Measurements from ENCODE around the gene USH1C.

Gene USH1C

DNA sequence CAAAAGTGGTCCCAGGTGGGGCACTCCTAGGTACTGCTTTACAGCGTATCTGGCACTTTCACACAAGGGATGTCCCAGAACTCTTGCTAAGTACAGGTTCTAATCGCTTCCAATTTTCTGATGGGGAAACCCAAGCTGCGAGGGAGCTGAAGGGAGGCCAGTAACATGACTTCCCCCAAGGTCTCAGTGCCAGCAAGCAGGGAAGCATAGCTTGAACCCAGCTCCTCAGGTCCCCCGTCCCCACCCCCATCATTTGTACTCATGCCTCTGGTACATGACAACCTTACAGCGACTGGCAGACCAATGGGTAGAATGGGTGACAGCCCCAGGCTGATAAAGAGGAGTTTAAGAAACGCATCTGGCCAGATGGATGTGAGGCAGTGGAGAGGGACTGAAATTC, 66.9 kb downstream of the USH1C start:
- TF ChIP-seq CTCF (IDR thresholded peaks at IDR 0.05; ENCODE audit: borderline replicate concordance, control extremely low read depth, extremely low read depth, insufficient read depth, missing control alignments), result no peak
- in situ Hi-C loops (cut with MboI; ENCODE audit: low sequenced_read_pairs, unreplicated experiment), result no loop called here
- DNase-seq (ENCODE audit: low spot score), result no peak

DNA sequence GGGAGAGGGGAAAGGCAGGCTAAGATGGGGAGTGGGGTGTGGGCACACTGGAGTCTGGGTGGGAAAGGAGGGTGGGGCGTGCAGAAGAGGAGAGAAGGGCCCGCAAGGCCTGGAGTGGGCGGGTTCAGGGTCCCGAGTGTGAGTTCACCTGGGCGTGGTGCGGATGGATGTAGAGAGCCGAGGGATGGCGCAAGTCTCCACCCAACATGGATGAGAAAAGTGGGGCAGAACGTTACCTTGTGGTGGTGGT, 67.2 kb downstream of the USH1C start:
- no peak for TF ChIP-seq CTCF (IDR thresholded peaks at IDR 0.05; ENCODE audit: borderline replicate concordance, control extremely low read depth, extremely low read depth, insufficient read depth, missing control alignments)
- in situ Hi-C loops (cut with MboI; ENCODE audit: low sequenced_read_pairs, unreplicated experiment), result no loop called here
- no peak for DNase-seq (ENCODE audit: low spot score)

GRCh38 chr11:17476317-17477083, 67.7 kb downstream of the USH1C start, which contains the start of gene ABCC8:
Gene ABCC8 (minus strand): TSS chr11:17476845. CDS start chr11:17476776, 69 bp downstream.
- DNase-seq (ENCODE audit: low spot score), result no peak
- in situ Hi-C loops (cut with MboI; ENCODE audit: low sequenced_read_pairs, unreplicated experiment), result no loop called here
- no peak for TF ChIP-seq CTCF (IDR thresholded peaks at IDR 0.05; ENCODE audit: borderline replicate concordance, control extremely low read depth, extremely low read depth, insufficient read depth, missing control alignments)

GRCh38 chr11:17475666-17476316, 68.4 kb downstream of the USH1C start:
- DNase-seq (ENCODE audit: low spot score), result no peak
- TF ChIP-seq CTCF (IDR thresholded peaks at IDR 0.05; ENCODE audit: borderline replicate concordance, control extremely low read depth, extremely low read depth, insufficient read depth, missing control alignments), result no peak
- in situ Hi-C loops (cut with MboI; ENCODE audit: low sequenced_read_pairs, unreplicated experiment), result no loop called here

- TF ChIP-seq CTCF (IDR thresholded peaks at IDR 0.05; ENCODE audit: borderline replicate concordance, control extremely low read depth, extremely low read depth, insufficient read depth, missing control alignments), result no peak
- in situ Hi-C loops (cut with MboI; ENCODE audit: low sequenced_read_pairs, unreplicated experiment), result no loop called here
- DNase-seq (ENCODE audit: low spot score), result no peak
Observed at GRCh38 chr11:17473071-17473744, 71.0 kb downstream of the USH1C start.

- in situ Hi-C loops (cut with MboI; ENCODE audit: low sequenced_read_pairs, unreplicated experiment), result no loop called here
- no peak for DNase-seq (ENCODE audit: low spot score)
- TF ChIP-seq CTCF (IDR thresholded peaks at IDR 0.05; ENCODE audit: borderline replicate concordance, control extremely low read depth, extremely low read depth, insufficient read depth, missing control alignments), result no peak
Observed at GRCh38 chr11:17472467-17472866, 71.7 kb downstream of the USH1C start.
